Adrenal gland (tissue), 12 donors: ENCODE data around the gene GALNT4. TPM values are rescaled to one million over a fixed set of nuclear protein-coding genes. Genes with fewer than 3 reads are reported as not detected.

Source experiments
- DNase-seq, 7 donors: peaks; one replicate each; pipeline ENCODE4 v3.0.0-alpha.2; 2019 to 2020
- H3K27ac ChIP-seq, 5 donors: fragments of 200-600 bp; sonication (generic) in 4 of 5; 1 replicate in 3 of 5; 2 replicates in 2 of 5; pipeline versions ENCODE4 v1.5.1 to v1.8.0; 2016 to 2020; ENCODE audit warnings: mild to moderate bottlenecking in 1 of 5
- H3K27me3 ChIP-seq: fragments of 200-600 bp; 2 replicates; pipeline ENCODE4 v1.8.0; 2021
- H3K36me3 ChIP-seq, 2 donors: fragments of 200-600 bp; replicated peaks in 1 of 2; 1 replicate in 1 of 2; 2 replicates in 1 of 2; pipeline versions ENCODE4 v1.5.1 to v1.8.0; 2018 to 2022
- H3K4me1 ChIP-seq, 2 donors: fragments of 200-600 bp; replicated peaks in 1 of 2; 1 replicate in 1 of 2; 2 replicates in 1 of 2; pipeline versions ENCODE4 v1.5.1 to v1.8.0; 2018 to 2021
- H3K4me3 ChIP-seq, 4 donors: fragments of 200-600 bp; sonication (generic) in 3 of 4; one replicate each; pipeline ENCODE4 v1.5.1; 2016 to 2018
- H3K9me3 ChIP-seq, 3 donors: fragments of 200-600 bp; sonication (generic) in 1 of 3; replicated peaks in 1 of 3; 1 replicate in 2 of 3; 2 replicates in 1 of 3; pipeline versions ENCODE4 v1.5.1 to v1.8.0; 2016 to 2021
- POLR2A ChIP-seq, 2 donors: fragments of 450-650 bp; IDR thresholded peaks; one replicate each; pipeline ENCODE4 v1.6.1; 2017; ENCODE audit warnings: antibody characterized with exemption in 2 of 2, mild to moderate bottlenecking in 2 of 2, moderate library complexity in 1 of 2
- WGBS, 4 donors: extraction: QIAGEN DNeasy Blood & Tissue Kit in 2 of 4; methylation state at CpG; one replicate each; pipeline versions ENCODE4 v1.1.5 to v1.1.7; 2013 to 2017; 5-methylcytosine and 5-hydroxymethylcytosine counted together
- intact Hi-C, 2 donors: fragments of 100-400 bp; cut with DNase I; formaldehyde crosslinking; loops; one replicate each; pipeline versions ENCODE4 v1.14.1 to v1.15.0; 2022 to 2023
- polyA plus RNA-seq, 3 donors: library from polyadenylated mRNA; stranded (reverse); fragments of 200-250 nt in 2 of 3; fragments of 350-450 nt in 1 of 3; fragmentation: Illumina TruSeq in 1 of 3; extraction: RNeasy Lipid Tissue Mini Kit (QIAGEN cat#74804) in 1 of 3; gene quantifications; one replicate each; pipeline ENCODE4 v1.2.3, GENCODE V29; 2013 to 2014
- total RNA-seq, 9 donors: library from RNA; depleted of rRNA in 4 of 9; stranded (reverse); fragments of >200 nt in 4 of 9; fragments of 120-200 nt in 1 of 9; fragmentation: NEBNext Ultra II Directional in 1 of 9; extraction: Animal tissue kit (Norgen Biotek cat#: 25700) in 1 of 9; gene quantifications; one replicate each; pipeline versions ENCODE4 v1.1.0 to v1.2.4, GENCODE V29; 2013 to 2023
- TF ChIP-seq, protein P1 (sequence below), 6 experiments: fragments of 450-650 bp in 4 of 6; fragments of 200-600 bp in 2 of 6; sonication (generic) in 1 of 6; IDR thresholded peaks; 1 replicate in 5 of 6; 2 replicates in 1 of 6; pipeline versions ENCODE4 v1.5.1 to v1.8.0; 2016 to 2021; ENCODE audit warnings: antibody characterized with exemption in 6 of 6, mild to moderate bottlenecking in 2 of 6, moderate library complexity in 1 of 6
- donor health status: healthy with polysubstance abuse.
- donor health status: Bipolar disorder and iron deficiency.
- donor health status: DM: yes; HTN: yes; CAD: no.
- donor health status: DM: no; HTN: no; CAD: no.
- donor health status: DM: no; HTN: no; CAD: no.
- donor health status: DM: yes; HTN: yes; CAD: no.

GALNT4 gene
- total and polyA plus RNA-seq, 12 donors, result 0.74 to 7.2 (median 5.3) TPM

DNA sequence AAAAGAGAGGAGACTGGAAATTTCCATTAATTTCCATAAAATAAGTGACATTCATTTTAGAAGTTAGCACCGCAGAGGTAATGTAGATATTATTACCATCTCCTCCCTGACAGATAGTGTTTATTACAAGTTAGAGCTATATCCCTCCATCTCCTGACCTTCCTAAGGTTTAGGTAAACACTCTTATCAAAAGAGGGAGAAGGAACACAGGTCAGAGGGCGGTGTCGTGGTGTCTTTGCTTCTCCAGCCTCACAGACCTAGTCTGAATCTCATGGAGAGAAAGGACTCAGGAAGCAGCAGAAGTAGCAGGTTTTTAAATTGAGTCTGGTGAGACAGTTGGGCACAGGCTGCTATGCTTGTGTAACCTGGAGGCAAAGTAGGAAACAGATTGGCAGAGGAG lies 12.8 kb upstream of the GALNT4 start:
- Histone ChIP-seq H3K36me3 (no peaks in the 10 kb centered on the region), H3K27me3 (no peaks in the 10 kb centered on the region), H3K4me1 (no peaks in the 10 kb centered on the region), H3K27ac (no peak overlapping the region), H3K9me3 (no peaks in the 10 kb centered on the region), H3K4me3 (no peak overlapping the region)
- intact Hi-C loops, result no loop called here
- WGBS, 4 donors, result 91 to 96% (median 94%) methylated on average over 3 of the region's 3 CpGs
- no peak for DNase-seq
- TF ChIP-seq, protein P1, sequence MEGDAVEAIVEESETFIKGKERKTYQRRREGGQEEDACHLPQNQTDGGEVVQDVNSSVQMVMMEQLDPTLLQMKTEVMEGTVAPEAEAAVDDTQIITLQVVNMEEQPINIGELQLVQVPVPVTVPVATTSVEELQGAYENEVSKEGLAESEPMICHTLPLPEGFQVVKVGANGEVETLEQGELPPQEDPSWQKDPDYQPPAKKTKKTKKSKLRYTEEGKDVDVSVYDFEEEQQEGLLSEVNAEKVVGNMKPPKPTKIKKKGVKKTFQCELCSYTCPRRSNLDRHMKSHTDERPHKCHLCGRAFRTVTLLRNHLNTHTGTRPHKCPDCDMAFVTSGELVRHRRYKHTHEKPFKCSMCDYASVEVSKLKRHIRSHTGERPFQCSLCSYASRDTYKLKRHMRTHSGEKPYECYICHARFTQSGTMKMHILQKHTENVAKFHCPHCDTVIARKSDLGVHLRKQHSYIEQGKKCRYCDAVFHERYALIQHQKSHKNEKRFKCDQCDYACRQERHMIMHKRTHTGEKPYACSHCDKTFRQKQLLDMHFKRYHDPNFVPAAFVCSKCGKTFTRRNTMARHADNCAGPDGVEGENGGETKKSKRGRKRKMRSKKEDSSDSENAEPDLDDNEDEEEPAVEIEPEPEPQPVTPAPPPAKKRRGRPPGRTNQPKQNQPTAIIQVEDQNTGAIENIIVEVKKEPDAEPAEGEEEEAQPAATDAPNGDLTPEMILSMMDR (IDR thresholded peaks at IDR 0.05), result no peak
- no peak for TF ChIP-seq POLR2A (IDR thresholded peaks at IDR 0.05)

DNA sequence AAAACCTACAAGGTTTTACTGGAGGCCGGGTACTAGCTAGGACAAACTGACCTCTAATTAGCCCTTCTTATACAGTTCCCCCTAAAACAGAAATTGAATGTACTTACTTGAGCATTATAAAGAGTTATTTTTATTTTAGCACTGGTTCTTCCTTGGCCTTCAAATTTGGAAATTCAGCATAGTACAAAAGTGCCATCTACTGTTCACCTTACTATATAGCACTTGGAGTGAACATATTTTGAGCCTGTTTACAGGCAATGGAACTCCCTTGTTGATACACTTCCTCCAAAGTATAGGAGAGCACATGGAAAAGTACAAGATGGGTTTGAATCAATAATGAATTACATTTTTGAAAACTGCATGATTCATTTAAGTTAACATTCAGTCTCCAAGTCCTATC lies 5.1 kb upstream of the GALNT4 start:
- Histone ChIP-seq H3K9me3 (no peaks in the 10 kb centered on the region), H3K27me3 (no peaks in the 10 kb centered on the region), H3K4me3 (no peak overlapping the region), H3K27ac (no peak overlapping the region), H3K4me1 (peaks cover 4 to 12% of the 10 kb centered on the region in 2 donors), H3K36me3 (no peaks in the 10 kb centered on the region)
- 6 to 22% (median 13%) methylated on average over 1 of the region's 1 CpG for WGBS, 4 donors
- no peak for DNase-seq
- TF ChIP-seq, protein P1 (IDR thresholded peaks at IDR 0.05), result peak; percentile 42 to 80 (median 74)
- TF ChIP-seq POLR2A (IDR thresholded peaks at IDR 0.05), result no peak
- intact Hi-C loops, result loop anchor here (5.0 to 10.0 kb wide), 3 partner anchors 55 to 512 kb away; no protein-coding TSS in a partner anchor

DNA sequence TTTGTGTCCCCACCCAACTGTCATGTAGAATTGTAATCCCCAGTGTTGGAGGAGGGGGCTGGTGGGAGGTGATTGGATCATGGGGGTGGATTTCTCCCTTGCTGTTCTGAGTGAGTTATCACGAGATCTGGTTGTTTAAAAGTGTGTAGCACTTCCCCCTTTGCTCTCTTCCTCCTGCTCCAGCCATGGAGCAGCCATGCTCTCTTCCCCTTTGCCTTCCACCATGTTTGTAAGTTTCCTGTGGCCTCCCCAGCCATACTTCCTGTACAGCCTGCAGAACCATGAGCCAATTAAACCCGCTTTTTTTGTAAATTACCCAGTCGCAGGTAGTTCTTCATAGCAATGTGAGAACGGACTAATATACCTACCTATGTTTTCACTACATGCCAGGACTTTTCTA lies 3.8 kb upstream of the GALNT4 start:
- intact Hi-C loops, result loop anchor here (5.0 to 10.0 kb wide), 3 partner anchors 54 to 511 kb away; no protein-coding TSS in a partner anchor
- TF ChIP-seq, protein P1 (IDR thresholded peaks at IDR 0.05), result no peak
- Histone ChIP-seq H3K36me3 (no peaks in the 10 kb centered on the region), H3K4me1 (peaks cover 4 to 18% of the 10 kb centered on the region in 2 donors), H3K27me3 (no peaks in the 10 kb centered on the region), H3K4me3 (no peak overlapping the region), H3K9me3 (no peaks in the 10 kb centered on the region), H3K27ac (no peak overlapping the region)
- 73 to 85% (median 78%) methylated on average over 4 of the region's 4 CpGs for WGBS, 4 donors
- no peak for DNase-seq

DNA sequence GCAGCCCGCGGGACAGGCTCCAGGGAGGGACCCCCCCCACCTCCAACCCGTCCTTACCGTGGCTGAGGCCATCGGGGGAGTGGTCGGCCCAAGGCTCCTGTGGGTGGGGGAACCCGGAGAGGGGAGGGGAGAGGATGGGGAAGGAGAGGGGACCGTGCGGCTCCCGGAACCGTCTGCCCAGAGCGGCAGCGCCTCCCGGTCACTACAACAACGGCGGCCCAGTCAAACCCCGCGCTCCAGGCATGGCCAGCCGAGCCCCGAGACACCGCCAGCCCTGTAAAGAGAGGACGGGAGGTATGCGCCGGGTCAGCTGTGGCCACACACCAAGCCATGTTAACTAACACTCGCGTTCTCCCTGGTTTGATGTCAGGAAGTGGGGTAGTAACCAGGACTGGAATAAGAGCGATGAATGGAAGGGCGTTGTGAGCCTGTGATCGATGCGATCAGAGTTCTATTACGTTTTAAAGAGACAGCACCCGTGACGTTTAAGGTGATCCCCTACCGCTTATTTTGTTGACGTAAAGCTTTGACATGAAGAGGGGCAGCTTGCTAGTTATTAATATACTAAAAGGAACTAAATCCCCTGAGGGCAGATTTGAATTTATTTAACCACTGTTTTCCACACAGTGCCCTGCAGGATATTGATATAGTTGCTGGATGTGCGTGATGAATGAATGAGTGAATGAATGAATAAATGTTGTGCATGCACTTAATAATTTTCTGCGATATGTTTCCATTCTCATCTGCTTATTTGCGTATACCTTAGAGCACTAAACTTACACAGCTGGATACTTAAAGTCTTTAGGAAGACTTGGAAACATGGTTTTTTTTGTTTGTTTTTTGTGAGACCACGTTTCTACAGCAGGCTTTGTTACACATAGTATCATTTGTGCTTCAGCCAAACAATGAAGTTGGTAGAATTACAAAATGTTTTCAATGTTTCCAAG lies 1.5 kb upstream of the GALNT4 start, which contains the start of gene POC1B:
Gene POC1B (minus strand): TSS at position 224 of the 947 bp plus-strand sequence. CDS start 152 bp downstream, at position 72.
- WGBS, 4 donors, result 2 to 6% (median 2%) methylated on average over 20 to 39 of the region's 39 CpGs
- peak within 1 kb of the TSS; percentile 51 to 91 (median 88) for H3K27ac ChIP-seq
- peak; percentile 70 to 86 (median 74) for DNase-seq
- intact Hi-C loops, result loop anchor here (5.0 to 10.0 kb wide), 3 partner anchors 51 to 509 kb away; no protein-coding TSS in a partner anchor
- no peaks in the 10 kb centered on the region for H3K9me3 ChIP-seq
- H3K4me1 ChIP-seq, result peaks cover 4 to 38% of the 10 kb centered on the region in 2 donors
- TF ChIP-seq, protein P1 (IDR thresholded peaks at IDR 0.05), result peak in 1 of 6 experiments; percentile 4
- peak; percentile 38 to 50 for TF ChIP-seq POLR2A (IDR thresholded peaks at IDR 0.05)
- H3K36me3 ChIP-seq, result no peaks in the 10 kb centered on the region
- peak within 1 kb of the TSS; percentile 2 to 94 (median 80) for H3K4me3 ChIP-seq
- H3K27me3 ChIP-seq, result no peaks in the 10 kb centered on the region
